RPMI7951 (cell line): ENCODE results near the gene SPATS1. TPM values are rescaled to one million over a fixed set of nuclear protein-coding genes. Genes with fewer than 3 reads are reported as not detected.
"Not testable (repeated sequence)": the region's sequence is repeated elsewhere in the genome, so short reads cannot be mapped to it uniquely, and the experiment has no call there.

Source experiments
- DNase-seq: peaks from one replicate; pipeline ENCODE4 v3.0.0-alpha.2; 2012; ENCODE audit warnings: low read depth
- total RNA-seq: library from RNA; depleted of rRNA; stranded (reverse); fragments of >200 nt; shearing (Covaris generic); gene quantifications from 2 replicates; pipeline ENCODE4 v1.2.3, GENCODE V29; 2014

SPATS1 gene
- total RNA-seq, 1 experiment from 2014 or later = not detected

GRCh38 chr6:44311304-44311703 is 31.1 kb upstream of the SPATS1 start:
- no peak for DNase-seq

- no peak for DNase-seq
These were observed 30.7 kb upstream of the SPATS1 start for GRCh38 chr6:44311767-44312166.

- peak; percentile 86 for DNase-seq
These were observed 29.3 kb upstream of the SPATS1 start, which contains the start of gene AARS2 for GRCh38 chr6:44312901-44313788. AARS2 (minus strand) TSS chr6:44313347; CDS start chr6:44313323, 24 bp downstream.

GRCh38 chr6:44314657-44315056 is 27.8 kb upstream of the SPATS1 start:
- not testable (repeated sequence) for DNase-seq

GRCh38 chr6:44315516-44315915 is 26.9 kb upstream of the SPATS1 start:
- no peak for DNase-seq

- DNase-seq = no peak
These were observed 26.5 kb upstream of the SPATS1 start for GRCh38 chr6:44315951-44316350.

- no peak for DNase-seq
These were observed 26.0 kb upstream of the SPATS1 start for GRCh38 chr6:44316481-44316880.

GRCh38 chr6:44317136-44317631 is 25.3 kb upstream of the SPATS1 start:
- DNase-seq = not testable (repeated sequence)

- no peak for DNase-seq
These were observed 21.2 kb upstream of the SPATS1 start for GRCh38 chr6:44321210-44321609.

- peak; percentile 19 for DNase-seq
These were observed 15.4 kb upstream of the SPATS1 start for GRCh38 chr6:44327096-44327495.

GRCh38 chr6:44327760-44328159 is 14.7 kb upstream of the SPATS1 start:
- DNase-seq = no peak

GRCh38 chr6:44328203-44328602 is 14.2 kb upstream of the SPATS1 start:
- not testable (repeated sequence) for DNase-seq

- no peak for DNase-seq
These were observed 12.6 kb upstream of the SPATS1 start for GRCh38 chr6:44329858-44330257.

GRCh38 chr6:44332585-44332984 is 9.9 kb upstream of the SPATS1 start:
- DNase-seq = peak; percentile 28

- DNase-seq = no peak
These were observed 9.1 kb upstream of the SPATS1 start for GRCh38 chr6:44333273-44333919.

- no peak for DNase-seq
These were observed 8.5 kb upstream of the SPATS1 start for GRCh38 chr6:44333942-44334341.

GRCh38 chr6:44335631-44336030 is 6.8 kb upstream of the SPATS1 start:
- DNase-seq = no peak

GRCh38 chr6:44338228-44339122 is 4.0 kb upstream of the SPATS1 start:
- DNase-seq = peak; percentile 61

- no peak for DNase-seq
These were observed 3.1 kb upstream of the SPATS1 start for GRCh38 chr6:44339301-44339700.

- DNase-seq = peak; percentile 7
These were observed 2.5 kb upstream of the SPATS1 start for GRCh38 chr6:44339763-44340625.
